KBM-7 (cell line): ENCODE measurements around the gene CCT5.
"Not testable (repeated sequence)": the region's sequence is repeated elsewhere in the genome, so short reads cannot be mapped to it uniquely, and the experiment has no call there.

ENCODE experiments used
- DNase-seq: peaks from one replicate; pipeline ENCODE4 v3.0.0-alpha.2; 2015
- in situ Hi-C: fragments of 300-500 bp; cut with MboI; formaldehyde crosslinking; loops from 2 replicates; pipeline ENCODE4 v1.14.3; 2020; ENCODE audit warnings: low sequenced_read_pairs, low pct_unique_long_range_greater_than_20kb, mixed read lengths

CCT5 gene

GRCh38 chr5:10243660-10244240, 6.3 kb upstream of the CCT5 start:
- in situ Hi-C loops, result no loop called here
- DNase-seq, result no peak

- in situ Hi-C loops, result no loop called here
- no peak for DNase-seq
Measured at GRCh38 chr5:10244342-10244944, 5.6 kb upstream of the CCT5 start.

- DNase-seq, result no peak
- in situ Hi-C loops, result no loop called here
Measured at GRCh38 chr5:10246761-10247160, 3.3 kb upstream of the CCT5 start.

GRCh38 chr5:10247217-10247616, 2.9 kb upstream of the CCT5 start:
- in situ Hi-C loops, DNase-seq: not testable (repeated sequence)

- in situ Hi-C loops, result no loop called here
- DNase-seq, result no peak
Measured at GRCh38 chr5:10248378-10249260, 1.5 kb upstream of the CCT5 start.

GRCh38 chr5:10250806-10251276, 761 bp downstream of the CCT5 start:
- in situ Hi-C loops, result no loop called here
- DNase-seq, result no peak

- DNase-seq, result no peak
- in situ Hi-C loops, result no loop called here
Measured at GRCh38 chr5:10251405-10251804, 1.3 kb downstream of the CCT5 start.

- in situ Hi-C loops, result no loop called here
Measured at GRCh38 chr5:10253390-10253789, 3.3 kb downstream of the CCT5 start.

GRCh38 chr5:10254686-10255085, 4.6 kb downstream of the CCT5 start:
- in situ Hi-C loops, result no loop called here
- DNase-seq, result no peak

More at GRCh38 chr5:10253390-10253789, 3.3 kb downstream of the CCT5 start:
- no peak for DNase-seq

GRCh38 chr5:10257870-10258269, 7.8 kb downstream of the CCT5 start:
- DNase-seq, result no peak
- in situ Hi-C loops, result no loop called here

GRCh38 chr5:10259899-10260298, 9.8 kb downstream of the CCT5 start:
- no peak for DNase-seq
- in situ Hi-C loops, result no loop called here

- no peak for DNase-seq
- in situ Hi-C loops, result no loop called here
Measured at GRCh38 chr5:10261065-10261464, 11.0 kb downstream of the CCT5 start.

GRCh38 chr5:10262121-10262774, 12.2 kb downstream of the CCT5 start:
- no peak for DNase-seq
- in situ Hi-C loops, result no loop called here

- no peak for DNase-seq
- in situ Hi-C loops, result no loop called here
Measured at GRCh38 chr5:10262995-10263394, 12.9 kb downstream of the CCT5 start.

- in situ Hi-C loops, result no loop called here
- DNase-seq, result no peak
Measured at GRCh38 chr5:10264604-10265003, 14.5 kb downstream of the CCT5 start.

- in situ Hi-C loops, result no loop called here
- DNase-seq, result no peak
Measured at GRCh38 chr5:10265245-10266109, 15.4 kb downstream of the CCT5 start.

GRCh38 chr5:10266137-10266536, 16.1 kb downstream of the CCT5 start:
- no peak for DNase-seq
- in situ Hi-C loops, result no loop called here

GRCh38 chr5:10266839-10267238, 16.8 kb downstream of the CCT5 start:
- in situ Hi-C loops, result no loop called here
- DNase-seq, result no peak

- in situ Hi-C loops, result no loop called here
- DNase-seq, result no peak
Measured at GRCh38 chr5:10268100-10268499, 18.0 kb downstream of the CCT5 start.
